ENCODE measurements around the gene MMEL1. TPM values are rescaled to one million over a fixed set of nuclear protein-coding genes. Genes with fewer than 3 reads are reported as not detected.

Gene MMEL1
- total RNA-seq, 1 experiment from 2014 or later = not detected

- no peak for TF ChIP-seq CTCF (IDR thresholded peaks at IDR 0.05; ENCODE audit: unreplicated experiment)
- ChIA-PET CTCF (interaction anchor here (0.6 kb wide), 1 partner anchor 597 kb away, joined by 3 read pairs; no protein-coding TSS in a partner anchor), POLR2A (no interaction called here)
- Mint-ChIP-seq H3K4me1 (ENCODE audit: insufficient read depth, unreplicated experiment) (no peaks in the 10 kb centered on the region), H3K4me3 (ENCODE audit: unreplicated experiment) (no peak overlapping the region), H3K9me3 (ENCODE audit: unreplicated experiment) (peaks cover 12% of the 10 kb centered on the region), H3K27ac (ENCODE audit: low read depth, unreplicated experiment) (no peak overlapping the region), H3K27me3 (ENCODE audit: insufficient read depth, unreplicated experiment) (peaks cover 12% of the 10 kb centered on the region), H3K36me3 (ENCODE audit: insufficient read depth, unreplicated experiment) (no peaks in the 10 kb centered on the region)
- intact Hi-C loops (cut with micrococcal nuclease) = no loop called here
- no peak for DNase-seq (ENCODE audit: unreplicated experiment)
- BruUV-seq (replicated peaks) = no TSS peak
These were observed 22.5 kb downstream of the MMEL1 start for GRCh38 chr1:2610036-2610959.

GRCh38 chr1:2609319-2610035, 23.3 kb downstream of the MMEL1 start:
- H3K4me1 Mint-ChIP-seq (ENCODE audit: insufficient read depth, unreplicated experiment) = no peaks in the 10 kb centered on the region
- intact Hi-C loops (cut with micrococcal nuclease) = no loop called here

GRCh38 chr1:2607641-2608091, 25.1 kb downstream of the MMEL1 start:
- DNase-seq (ENCODE audit: unreplicated experiment) = no peak
- Mint-ChIP-seq H3K27ac (ENCODE audit: low read depth, unreplicated experiment) (no peak overlapping the region), H3K9me3 (ENCODE audit: unreplicated experiment) (no peaks in the 10 kb centered on the region), H3K27me3 (ENCODE audit: insufficient read depth, unreplicated experiment) (peaks cover 6% of the 10 kb centered on the region), H3K4me1 (ENCODE audit: insufficient read depth, unreplicated experiment) (no peaks in the 10 kb centered on the region), H3K36me3 (ENCODE audit: insufficient read depth, unreplicated experiment) (no peaks in the 10 kb centered on the region), H3K4me3 (ENCODE audit: unreplicated experiment) (no peak overlapping the region)
- CTCF ChIA-PET = interaction anchor here (0.6 to 0.7 kb wide), 2 partner anchors 13 to 225 kb away, joined by 3 read pairs; no protein-coding TSS in a partner anchor
- no TSS peak for BruUV-seq (replicated peaks)
- TF ChIP-seq CTCF (IDR thresholded peaks at IDR 0.05; ENCODE audit: unreplicated experiment) = no peak
- intact Hi-C loops (cut with micrococcal nuclease) = no loop called here
- POLR2A ChIA-PET = no interaction called here

More at GRCh38 chr1:2609319-2610035, 23.3 kb downstream of the MMEL1 start:
- H3K36me3 Mint-ChIP-seq (ENCODE audit: insufficient read depth, unreplicated experiment) = no peaks in the 10 kb centered on the region
- TF ChIP-seq CTCF (IDR thresholded peaks at IDR 0.05; ENCODE audit: unreplicated experiment) = no peak
- peaks cover 11% of the 10 kb centered on the region for H3K9me3 Mint-ChIP-seq (ENCODE audit: unreplicated experiment)
- DNase-seq (ENCODE audit: unreplicated experiment) = no peak
- BruUV-seq (replicated peaks) = no TSS peak
- ChIA-PET CTCF (no interaction called here), POLR2A (no interaction called here)
- H3K4me3 Mint-ChIP-seq (ENCODE audit: unreplicated experiment) = no peak overlapping the region
- H3K27me3 Mint-ChIP-seq (ENCODE audit: insufficient read depth, unreplicated experiment) = peaks cover 12% of the 10 kb centered on the region
- no peak overlapping the region for H3K27ac Mint-ChIP-seq (ENCODE audit: low read depth, unreplicated experiment)
